Neuronal stem cell (in vitro differentiated cells): ENCODE results near the gene FADS2.

ENCODE experiments used
- DNase-seq: peaks from one replicate; pipeline ENCODE4 v3.0.0-alpha.2; 2013; ENCODE audit warnings: low spot score
- H2AFZ ChIP-seq: one replicate; pipeline ENCODE4 v1.6.1; 2013; ENCODE audit warnings: mild to moderate bottlenecking, low read length, inconsistent platforms
- H2AK5ac ChIP-seq: 2 replicates; pipeline ENCODE4 v1.6.1; 2013; ENCODE audit warnings: low read depth, mild to moderate bottlenecking, inconsistent platforms, low read length, moderate library complexity, mixed read lengths
- H2BK120ac ChIP-seq: 2 replicates; pipeline ENCODE4 v1.6.1; 2013; ENCODE audit warnings: low read depth, mild to moderate bottlenecking, inconsistent platforms, low read length, moderate library complexity, mixed read lengths
- H2BK12ac ChIP-seq: one replicate; pipeline ENCODE4 v1.6.1; 2013; ENCODE audit warnings: low read length, inconsistent platforms
- H2BK15ac ChIP-seq: 2 replicates; pipeline ENCODE4 v1.6.1; 2013; ENCODE audit warnings: mild to moderate bottlenecking, low read length, inconsistent platforms, mixed read lengths
- H2BK5ac ChIP-seq: one replicate; pipeline ENCODE4 v1.6.1; 2013; ENCODE audit warnings: inconsistent platforms, mild to moderate bottlenecking, low read length, moderate library complexity
- H3K14ac ChIP-seq: one replicate; pipeline ENCODE4 v1.6.1; 2013; ENCODE audit warnings: low read length, inconsistent platforms
- H3K18ac ChIP-seq: 2 replicates; pipeline ENCODE4 v1.6.1; 2013; ENCODE audit warnings: low read length, inconsistent platforms
- H3K23ac ChIP-seq: 2 replicates; pipeline ENCODE4 v1.6.1; 2013; ENCODE audit warnings: low read depth, mild to moderate bottlenecking, mixed read lengths, low read length, inconsistent platforms; ENCODE audit not compliant: poor library complexity
- H3K27ac ChIP-seq: replicated peaks from 3 replicates; pipeline ENCODE4 v1.5.1; 2013; ENCODE audit warnings: low read length, inconsistent platforms
- H3K27me3 ChIP-seq, 3 experiments: 2 replicates each; pipeline ENCODE4 v1.6.1; 2013; ENCODE audit warnings: low read length in 3 of 3, mild to moderate bottlenecking in 2 of 3, inconsistent platforms in 1 of 3, low read depth in 1 of 3, mixed read lengths in 1 of 3, moderate library complexity in 1 of 3; ENCODE audit not compliant: control insufficient read depth in 3 of 3, insufficient read depth in 3 of 3
- H3K36me3 ChIP-seq, 2 donors: replicated peaks in 1 of 2; 2 replicates each; pipeline ENCODE4 v1.6.1; 2013; ENCODE audit warnings: low read length in 2 of 2; ENCODE audit not compliant: control insufficient read depth in 2 of 2, insufficient read depth in 2 of 2
- H3K4ac ChIP-seq: 2 replicates; pipeline ENCODE4 v1.6.1; 2013; ENCODE audit warnings: inconsistent platforms, mild to moderate bottlenecking, low read length, moderate library complexity
- H3K4me1 ChIP-seq, 2 donors: 1 replicate in 1 of 2; 2 replicates in 1 of 2; pipeline ENCODE4 v1.6.1; 2013; ENCODE audit warnings: low read length in 2 of 2, low read depth in 1 of 2; ENCODE audit not compliant: control insufficient read depth in 2 of 2, insufficient read depth in 1 of 2
- H3K4me2 ChIP-seq: one replicate; pipeline ENCODE4 v1.6.1; 2013; ENCODE audit warnings: mild to moderate bottlenecking, low read length, inconsistent platforms; ENCODE audit not compliant: insufficient read depth, poor library complexity, severe bottlenecking
- H3K4me3 ChIP-seq, 2 donors: 2 replicates each; pipeline ENCODE4 v1.5.1; 2013; ENCODE audit warnings: low read length in 2 of 2, mild to moderate bottlenecking in 2 of 2, inconsistent platforms in 1 of 2, moderate library complexity in 1 of 2
- H3K79me1 ChIP-seq: one replicate; pipeline ENCODE4 v1.6.1; 2013; ENCODE audit warnings: low read depth, mild to moderate bottlenecking, inconsistent platforms, low read length, moderate library complexity
- H3K9ac ChIP-seq: one replicate; pipeline ENCODE4 v1.6.1; 2013; ENCODE audit warnings: mild to moderate bottlenecking, low read depth, low read length, inconsistent platforms; ENCODE audit not compliant: poor library complexity
- H3K9me3 ChIP-seq, 2 donors: replicated peaks in 1 of 2; 2 replicates each; pipeline versions ENCODE3 to v1.6.1; 2013; ENCODE audit warnings: low read length in 2 of 2, mild to moderate bottlenecking in 2 of 2, inconsistent platforms in 1 of 2, low read depth in 1 of 2, mixed read lengths in 1 of 2, moderate library complexity in 1 of 2; ENCODE audit not compliant: control insufficient read depth in 2 of 2, insufficient read depth in 1 of 2
- H4K8ac ChIP-seq: one replicate; pipeline ENCODE4 v1.6.1; 2013; ENCODE audit warnings: low read depth, mild to moderate bottlenecking, inconsistent platforms, low read length, moderate library complexity
- H4K91ac ChIP-seq: one replicate; pipeline ENCODE4 v1.6.1; 2013; ENCODE audit warnings: low read length, low read depth, mild to moderate bottlenecking, inconsistent platforms; ENCODE audit not compliant: poor library complexity
- WGBS, 2 donors: extraction: QIAGEN DNeasy Blood & Tissue Kit; methylation state at CpG; one replicate each; pipeline ENCODE4 v1.1.7; 2013; ENCODE audit warnings: missing lambda C conversion rate in 2 of 2, mixed read lengths in 1 of 2; ENCODE audit not compliant: insufficient read length in 2 of 2, insufficient replicate concordance in 1 of 2; ENCODE audit errors: extremely low coverage in 2 of 2; 5-methylcytosine and 5-hydroxymethylcytosine counted together

Gene FADS2

DNA sequence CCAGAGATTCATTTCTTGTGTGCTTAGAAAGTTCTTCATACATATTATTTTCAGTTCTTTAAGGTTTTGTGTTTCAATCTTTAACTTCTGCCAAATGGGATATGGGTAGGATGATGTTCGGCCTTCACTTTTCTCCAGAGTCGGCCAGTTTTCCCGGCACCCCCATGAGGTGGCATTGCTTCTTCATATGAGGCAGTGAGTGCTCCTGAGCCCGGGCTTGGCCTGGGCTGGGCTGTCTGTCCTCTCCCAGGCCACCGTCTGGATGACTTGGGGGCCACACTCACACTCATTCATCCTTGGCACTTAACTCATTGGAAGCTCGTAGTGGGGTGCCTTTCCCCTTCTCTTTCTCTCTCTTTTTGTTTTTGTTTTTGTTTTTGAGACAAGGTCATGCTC, 23.8 kb downstream of the FADS2 start:
- no peak overlapping the region for H3K23ac ChIP-seq

DNA sequence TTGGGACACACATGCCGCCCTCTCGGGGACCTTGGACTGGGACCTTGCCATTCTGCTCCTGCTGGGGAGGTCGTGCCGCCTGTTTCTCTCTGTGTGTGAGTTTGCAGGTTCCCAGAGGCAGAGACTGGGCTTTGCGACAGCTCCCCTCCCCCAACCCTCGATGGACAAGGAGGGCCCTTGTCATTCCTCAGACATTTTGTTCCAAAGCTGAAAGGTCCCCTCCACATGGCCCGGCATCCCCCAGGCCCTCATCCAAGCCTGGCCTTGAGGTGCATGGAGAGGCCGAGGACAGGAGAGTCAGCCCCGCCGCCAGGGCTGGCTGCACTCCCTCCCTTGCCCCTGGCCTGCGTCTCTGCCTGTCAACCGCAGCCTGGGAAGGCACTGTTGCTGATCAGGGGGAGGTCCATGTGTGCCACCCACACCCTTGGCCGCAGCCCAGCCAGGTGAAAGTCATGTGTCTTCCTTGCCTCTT, 25.6 kb downstream of the FADS2 start:
- Histone ChIP-seq H3K23ac (no peak overlapping the region), H3K14ac (no peak overlapping the region), H3K79me1 (peaks cover 20% of the 10 kb centered on the region), H4K91ac (no peak overlapping the region), H3K4ac (no peak overlapping the region), H2AK5ac (no peak overlapping the region), H3K27ac (no peak overlapping the region), H2BK12ac (no peak overlapping the region), H3K18ac (no peak overlapping the region), H2BK120ac (no peak overlapping the region), H3K9ac (no peak overlapping the region), H2AFZ (no peak overlapping the region), H3K4me2 (no peak overlapping the region), H3K9me3 (peaks cover 0 to 3% of the 10 kb centered on the region in 2 donors), H3K36me3 (peaks cover 70 to 98% of the 10 kb centered on the region in 2 donors), H3K4me3 (no peak overlapping the region), H2BK5ac (no peak overlapping the region), H2BK15ac (no peak overlapping the region), H4K8ac (no peak overlapping the region), H3K27me3 (no peaks in the 10 kb centered on the region), H3K4me1 (no peaks in the 10 kb centered on the region)
- DNase-seq: no peak
- no CpG with 5 or more reads among the region's 13 CpGs for WGBS, 2 donors

More for the DNA sequence above, 23.8 kb downstream of the FADS2 start:
- no peak overlapping the region for H3K27ac ChIP-seq
- H3K79me1 ChIP-seq: peaks cover 16% of the 10 kb centered on the region
- no peak overlapping the region for H3K14ac ChIP-seq
- H2AK5ac ChIP-seq: no peak overlapping the region
- no peak overlapping the region for H4K91ac ChIP-seq
- H2AFZ ChIP-seq: no peak overlapping the region
- WGBS, 2 donors: no CpG with 5 or more reads among the region's 6 CpGs
- no peaks in the 10 kb centered on the region for H3K4me1 ChIP-seq
- H3K36me3 ChIP-seq: peaks cover 76 to 98% of the 10 kb centered on the region in 2 donors
- H3K4me3 ChIP-seq: no peak overlapping the region
- H2BK12ac ChIP-seq: no peak overlapping the region
- no peak overlapping the region for H3K4me2 ChIP-seq
- no peak overlapping the region for H2BK5ac ChIP-seq
- no peak overlapping the region for H2BK120ac ChIP-seq
- H2BK15ac ChIP-seq: no peak overlapping the region
- DNase-seq: no peak
- no peak overlapping the region for H3K18ac ChIP-seq
- H3K27me3 ChIP-seq: no peaks in the 10 kb centered on the region
- H3K4ac ChIP-seq: no peak overlapping the region
- peaks cover 0 to 3% of the 10 kb centered on the region in 2 donors for H3K9me3 ChIP-seq
- H4K8ac ChIP-seq: no peak overlapping the region
- no peak overlapping the region for H3K9ac ChIP-seq

DNA sequence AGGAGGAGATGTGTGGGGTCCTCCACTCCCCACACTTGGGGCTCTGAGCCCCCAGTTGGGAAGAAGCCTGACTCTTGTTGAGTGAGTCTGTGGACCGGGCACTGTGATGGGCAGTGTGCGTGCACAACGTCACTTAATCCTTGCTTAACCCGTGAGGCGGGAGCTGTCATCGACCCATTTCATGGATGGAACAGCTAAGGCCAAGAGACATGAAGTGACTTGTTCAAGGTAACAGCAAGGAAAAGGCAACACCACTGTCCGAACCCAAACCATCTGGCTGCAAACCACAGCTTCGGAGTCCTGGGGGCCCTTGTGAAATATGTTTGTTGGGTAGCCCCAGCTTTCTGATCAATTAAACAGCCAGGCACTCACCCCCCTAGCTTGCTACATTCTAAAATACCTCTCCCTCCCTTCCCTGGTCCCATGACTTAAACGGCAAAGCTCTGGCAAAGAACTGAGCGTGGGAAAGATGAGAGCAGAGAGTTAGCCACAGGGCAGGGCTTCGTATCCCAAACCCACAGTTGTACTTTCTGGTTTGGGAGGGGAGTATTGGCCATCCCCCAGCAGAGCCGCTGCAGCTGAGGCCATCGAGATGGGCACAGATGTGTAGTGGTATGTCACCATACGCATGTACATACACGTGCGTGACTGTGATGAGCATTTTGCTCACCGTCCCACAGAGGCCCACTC, 26.3 kb downstream of the FADS2 start:
- H3K9ac ChIP-seq: peak overlapping the region; percentile 54
- H3K23ac ChIP-seq: peak overlapping the region; percentile 25
- no peak for DNase-seq
- H3K4ac ChIP-seq: no peak overlapping the region
- peaks cover 71 to 98% of the 10 kb centered on the region in 2 donors for H3K36me3 ChIP-seq
- H2AK5ac ChIP-seq: peak overlapping the region; percentile 80
- H4K8ac ChIP-seq: peak overlapping the region; percentile 53
- peak overlapping the region; percentile 33 for H2BK120ac ChIP-seq
- no peak overlapping the region for H4K91ac ChIP-seq
- H3K9me3 ChIP-seq: peaks cover 0 to 3% of the 10 kb centered on the region in 2 donors
- H2BK5ac ChIP-seq: no peak overlapping the region
- peak overlapping the region; percentile 11 for H3K27ac ChIP-seq
- no CpG with 5 or more reads among the region's 17 CpGs for WGBS, 2 donors
- peaks cover 20% of the 10 kb centered on the region for H3K79me1 ChIP-seq
- H3K27me3 ChIP-seq: no peaks in the 10 kb centered on the region
- no peak overlapping the region for H2BK15ac ChIP-seq
- H3K18ac ChIP-seq: no peak overlapping the region
- H2BK12ac ChIP-seq: no peak overlapping the region
- peak overlapping the region in 1 of 2 donors; percentile 55 for H3K4me3 ChIP-seq
- no peak overlapping the region for H2AFZ ChIP-seq
- no peaks in the 10 kb centered on the region for H3K4me1 ChIP-seq
- H3K4me2 ChIP-seq: no peak overlapping the region
- peak overlapping the region; percentile 60 for H3K14ac ChIP-seq

DNA sequence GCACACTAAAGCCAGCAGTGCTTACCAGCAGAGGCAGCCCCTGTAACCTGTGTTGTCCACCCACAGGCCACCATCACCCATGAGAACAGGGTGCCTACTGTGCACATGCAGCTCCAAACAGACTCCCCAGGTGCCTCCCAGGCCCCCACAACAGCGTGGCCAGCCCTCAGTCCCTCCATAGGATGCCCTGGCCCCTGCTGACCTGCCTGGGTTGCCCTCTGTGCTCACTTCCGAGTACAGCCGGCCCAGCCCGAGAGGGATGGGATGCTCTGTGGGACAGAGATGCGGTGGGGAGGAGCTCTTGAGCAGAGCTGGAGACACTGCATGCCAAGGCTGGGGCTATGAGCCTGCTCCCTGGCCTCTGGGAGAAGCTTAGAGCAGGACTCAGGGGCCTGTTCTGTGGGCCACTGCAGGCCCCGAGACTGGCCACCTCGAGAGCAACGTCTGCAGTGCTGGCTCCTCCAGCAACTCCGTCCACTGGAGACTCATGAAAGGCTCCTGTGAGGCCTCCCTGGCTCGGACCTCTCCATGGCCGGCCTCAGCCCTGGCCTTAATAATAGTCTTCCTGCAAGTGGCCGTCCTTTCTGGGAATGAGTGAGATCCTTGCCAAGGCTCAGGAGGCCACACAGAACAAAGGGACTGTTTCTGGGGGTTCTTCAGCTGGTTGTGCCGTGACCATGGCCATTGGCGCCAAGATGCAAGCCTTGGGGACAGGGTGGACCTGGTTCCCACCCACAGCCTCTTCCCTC, 27.0 kb downstream of the FADS2 start:
- Histone ChIP-seq H3K9me3 (peaks cover 0 to 3% of the 10 kb centered on the region in 2 donors), H2BK5ac (no peak overlapping the region), H3K4me2 (no peak overlapping the region), H3K27ac (peak overlapping the region; percentile 11), H3K79me1 (peaks cover 22% of the 10 kb centered on the region), H3K27me3 (no peaks in the 10 kb centered on the region), H3K4ac (no peak overlapping the region), H3K18ac (no peak overlapping the region), H3K4me3 (peak overlapping the region in 1 of 2 donors; percentile 55), H2AFZ (no peak overlapping the region), H2AK5ac (peak overlapping the region; percentile 80), H4K8ac (no peak overlapping the region), H3K23ac (peak overlapping the region; percentile 25), H3K14ac (peak overlapping the region; percentile 60), H2BK12ac (no peak overlapping the region), H3K4me1 (no peaks in the 10 kb centered on the region), H3K9ac (peak overlapping the region; percentile 54), H2BK15ac (no peak overlapping the region), H4K91ac (no peak overlapping the region), H3K36me3 (peaks cover 72 to 98% of the 10 kb centered on the region in 2 donors), H2BK120ac (peak overlapping the region; percentile 33)
- DNase-seq: no peak
- no CpG with 5 or more reads among the region's 14 CpGs for WGBS, 2 donors
